NCI-H1417 (cell line): Measurements from ENCODE around the gene GBP3.
"Not testable (repeated sequence)": the region's sequence is repeated elsewhere in the genome, so short reads cannot be mapped to it uniquely, and the experiment has no call there.

ENCODE experiments used
- DNase-seq, 3 experiments: peaks; one replicate each; lab custom pipeline; 2025; lab: John Stamatoyannopoulos, UW

The GBP3 gene

GRCh38 chr1:89022167-89022959 lies at the start of gene GBP3:
Gene GBP3 (minus strand): TSS chr1:89022866. CDS start chr1:89020721, 2,145 bp downstream.
- peak; percentile 32 to 55 (median 45) for DNase-seq

- no peak for DNase-seq
Measured at GRCh38 chr1:89070509-89070908, 47.8 kb upstream of the GBP3 start.

- no peak for DNase-seq
Measured at GRCh38 chr1:89069951-89070350, 47.3 kb upstream of the GBP3 start.

- no peak for DNase-seq
Measured at GRCh38 chr1:89068291-89068690, 45.6 kb upstream of the GBP3 start.

GRCh38 chr1:89065079-89065868 lies 42.6 kb upstream of the GBP3 start, which contains the start of gene GBP1:
Gene GBP1 (minus strand): TSS chr1:89065208. CDS start chr1:89063234, 1,974 bp downstream.
- no peak for DNase-seq

GRCh38 chr1:89064632-89065031 lies 42.0 kb upstream of the GBP3 start:
- DNase-seq, result peak in 1 of 3 experiments; percentile 8

- no peak for DNase-seq
Measured at GRCh38 chr1:89063094-89063493, 40.4 kb upstream of the GBP3 start.

GRCh38 chr1:89060091-89060490 lies 37.4 kb upstream of the GBP3 start:
- DNase-seq, result no peak

GRCh38 chr1:89051955-89052312 lies 29.3 kb upstream of the GBP3 start:
- no peak for DNase-seq

- peak in 1 of 3 experiments; percentile 38 for DNase-seq
Measured at GRCh38 chr1:89051300-89051954, 28.8 kb upstream of the GBP3 start.

- DNase-seq, result no peak
Measured at GRCh38 chr1:89050649-89051033, 28.0 kb upstream of the GBP3 start.

GRCh38 chr1:89049901-89050648 lies 27.4 kb upstream of the GBP3 start:
- not testable (repeated sequence) for DNase-seq

- DNase-seq, result not testable (repeated sequence)
Measured at GRCh38 chr1:89049187-89049586, 26.5 kb upstream of the GBP3 start.

- no peak for DNase-seq
Measured at GRCh38 chr1:89047734-89048133, 25.1 kb upstream of the GBP3 start.

GRCh38 chr1:89046318-89047183 lies 23.9 kb upstream of the GBP3 start:
- not testable (repeated sequence) for DNase-seq

GRCh38 chr1:89044970-89045721 lies 22.5 kb upstream of the GBP3 start:
- DNase-seq, result no peak

GRCh38 chr1:89043940-89044339 lies 21.3 kb upstream of the GBP3 start:
- DNase-seq, result no peak

GRCh38 chr1:89042491-89042890 lies 19.8 kb upstream of the GBP3 start:
- DNase-seq, result no peak

- no peak for DNase-seq
Measured at GRCh38 chr1:89041721-89042120, 19.1 kb upstream of the GBP3 start.

GRCh38 chr1:89041119-89041641 lies 18.5 kb upstream of the GBP3 start:
- no peak for DNase-seq
